CD4-positive, alpha-beta memory T cell (primary cell): Measurements from ENCODE around the gene C2orf80. TPM values are rescaled to one million over a fixed set of nuclear protein-coding genes. Genes with fewer than 3 reads are reported as not detected.

Experiments used
- CTCF ChIA-PET: fragments of 350-600 bp; sonication (Branson Sonifier 250); formaldehyde crosslinking; loops from one replicate; lab custom pipeline; 2021; ENCODE audit warnings: inconsistent platforms; ENCODE audit not compliant: partially characterized antibody; lab: Charles Lee
- POLR2A ChIA-PET: fragments of 350-600 bp; sonication (Branson Sonifier 250); formaldehyde crosslinking; loops from one replicate; lab custom pipeline; 2021; ENCODE audit not compliant: partially characterized antibody; lab: Charles Lee
- DNase-seq, 5 donors: peaks; one replicate each; pipeline versions ENCODE4 v3.0.0 to v3.0.0-alpha.2; 2020 to 2022; ENCODE audit warnings: mixed read lengths in 1 of 5
- H3K27ac ChIP-seq: one replicate; pipeline ENCODE4 v1.7.0; 2013; ENCODE audit warnings: low read depth, low read length
- H3K27me3 ChIP-seq: 2 replicates; pipeline ENCODE4 v1.7.0; 2013; ENCODE audit warnings: mild to moderate bottlenecking, low read length, moderate library complexity; ENCODE audit not compliant: insufficient read depth
- H3K36me3 ChIP-seq: 2 replicates; pipeline ENCODE4 v1.7.0; 2013; ENCODE audit warnings: mild to moderate bottlenecking, low read length, moderate library complexity; ENCODE audit not compliant: insufficient read depth
- H3K4me1 ChIP-seq: 2 replicates; pipeline ENCODE4 v1.7.0; 2013; ENCODE audit warnings: mild to moderate bottlenecking, low read length, moderate library complexity; ENCODE audit not compliant: insufficient read depth
- H3K4me3 ChIP-seq, 2 donors: one replicate each; pipeline ENCODE4 v1.7.0; 2013; ENCODE audit warnings: low read length in 2 of 2, mild to moderate bottlenecking in 1 of 2
- H3K9me3 ChIP-seq, 2 donors: one replicate each; pipeline ENCODE4 v1.7.0; 2013; ENCODE audit warnings: low read length in 2 of 2, control low read depth in 1 of 2; ENCODE audit not compliant: control insufficient read depth in 1 of 2
- H3K27ac Mint-ChIP-seq, 7 donors: one replicate each; pipeline ENCODE4 v1.8.0; 2020 to 2021; ENCODE audit warnings: mixed read lengths in 7 of 7, mild to moderate bottlenecking in 6 of 7, inconsistent platforms in 3 of 7, moderate library complexity in 3 of 7
- H3K27me3 Mint-ChIP-seq, 2 donors: one replicate each; pipeline ENCODE4 v1.8.0; 2020 to 2021; ENCODE audit warnings: mixed read lengths in 2 of 2
- H3K36me3 Mint-ChIP-seq, 2 donors: one replicate each; pipeline ENCODE4 v1.8.0; 2020 to 2021; ENCODE audit warnings: mixed read lengths in 2 of 2, inconsistent platforms in 1 of 2, mild to moderate bottlenecking in 1 of 2
- H3K4me1 Mint-ChIP-seq, 4 donors: one replicate each; pipeline ENCODE4 v1.8.0; 2020 to 2021; ENCODE audit warnings: mixed read lengths in 4 of 4, mild to moderate bottlenecking in 1 of 4
- H3K4me3 Mint-ChIP-seq, 8 donors: one replicate each; pipeline ENCODE4 v1.8.0; 2020 to 2021; ENCODE audit warnings: mixed read lengths in 8 of 8, mild to moderate bottlenecking in 7 of 8, moderate library complexity in 6 of 8, inconsistent platforms in 3 of 8
- H3K9me3 Mint-ChIP-seq, 8 donors: one replicate each; pipeline ENCODE4 v1.8.0; 2020 to 2021; ENCODE audit warnings: mixed read lengths in 8 of 8, mild to moderate bottlenecking in 5 of 8, inconsistent platforms in 3 of 8, moderate library complexity in 1 of 8
- intact Hi-C: fragments of 100-400 bp; cut with micrococcal nuclease; formaldehyde crosslinking; loops from one replicate; pipeline ENCODE4 v1.15.1; 2023
- polyA plus RNA-seq, 2 donors: library from polyadenylated mRNA; unstranded; fragments of 300-500 nt; fragmentation: Illumina TruSeq; gene quantifications; one replicate each; pipeline ENCODE4 v1.2.3, GENCODE V29; 2021
- total RNA-seq, 2 experiments: library from RNA; stranded (reverse); gene quantifications; one replicate each; pipeline ENCODE4 v1.2.3, GENCODE V29; 2021

Gene C2orf80
- total and polyA plus RNA-seq, 4 experiments from 2014 or later, result not detected

GRCh38 chr2:208156439-208156838, 33.4 kb downstream of the C2orf80 start:
- ChIA-PET POLR2A (no interaction called here), CTCF (interaction anchor here (1.0 to 1.5 kb wide), 2 partner anchors 14 to 19 kb away, joined by 3 read pairs; no protein-coding TSS in a partner anchor)
- Mint-ChIP-seq H3K27ac (no peak overlapping the region), H3K36me3 (no peaks in the 10 kb centered on the region), H3K4me1 (no peaks in the 10 kb centered on the region), H3K9me3 (peaks cover 0 to 9% (median 5%) of the 10 kb centered on the region in 8 donors), H3K27me3 (peaks cover 2 to 4% of the 10 kb centered on the region in 2 donors), H3K4me3 (no peak overlapping the region)
- DNase-seq, result no peak
- intact Hi-C loops, result no loop called here
- Histone ChIP-seq H3K27me3 (no peaks in the 10 kb centered on the region), H3K36me3 (no peaks in the 10 kb centered on the region), H3K9me3 (no peaks in the 10 kb centered on the region), H3K4me3 (no peak overlapping the region), H3K27ac (no peak overlapping the region), H3K4me1 (no peaks in the 10 kb centered on the region)

- peaks cover 6% of the 10 kb centered on the region in 2 donors for H3K27me3 Mint-ChIP-seq
- no peak overlapping the region for H3K4me3 Mint-ChIP-seq
- H3K36me3 Mint-ChIP-seq, result no peaks in the 10 kb centered on the region
- Histone ChIP-seq H3K4me1 (no peaks in the 10 kb centered on the region), H3K4me3 (no peak overlapping the region), H3K9me3 (no peaks in the 10 kb centered on the region), H3K36me3 (no peaks in the 10 kb centered on the region), H3K27ac (no peak overlapping the region), H3K27me3 (no peaks in the 10 kb centered on the region)
- H3K27ac Mint-ChIP-seq, result no peak overlapping the region
- intact Hi-C loops, result no loop called here
- POLR2A ChIA-PET, result no interaction called here
- CTCF ChIA-PET, result no interaction called here
- H3K4me1 Mint-ChIP-seq, result no peaks in the 10 kb centered on the region
- no peak for DNase-seq
- peaks cover 0 to 17% (median 13%) of the 10 kb centered on the region in 8 donors for H3K9me3 Mint-ChIP-seq
Observed at GRCh38 chr2:208153156-208153555, 36.7 kb downstream of the C2orf80 start.

DNA sequence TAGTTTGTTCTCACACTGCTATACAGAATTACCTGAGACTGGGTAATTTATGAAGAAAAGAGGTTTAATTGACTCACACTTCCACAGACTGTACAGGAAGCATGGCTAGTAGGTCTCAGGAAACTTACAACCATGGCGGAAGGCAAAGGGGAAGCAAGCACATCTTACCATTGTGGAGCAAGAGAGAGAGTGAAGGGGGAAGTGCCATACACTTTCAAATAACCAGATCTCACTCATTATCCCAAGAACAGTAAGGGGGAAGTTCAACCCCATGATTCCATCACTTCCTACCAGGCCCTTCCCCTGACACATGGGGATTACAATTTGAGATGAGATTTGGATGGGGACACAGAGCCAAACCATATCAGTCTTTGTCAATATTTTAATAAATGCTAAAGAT, 38.9 kb downstream of the C2orf80 start:
- Mint-ChIP-seq H3K27me3 (peaks cover 5 to 13% of the 10 kb centered on the region in 2 donors), H3K27ac (no peak overlapping the region), H3K36me3 (no peaks in the 10 kb centered on the region), H3K4me3 (no peak overlapping the region), H3K4me1 (no peaks in the 10 kb centered on the region), H3K9me3 (peaks cover 0 to 17% (median 13%) of the 10 kb centered on the region in 8 donors)
- no peak overlapping the region for H3K4me3 ChIP-seq
- CTCF ChIA-PET, result no interaction called here
- no peaks in the 10 kb centered on the region for H3K36me3 ChIP-seq
- DNase-seq, result no peak
- H3K4me1 ChIP-seq, result no peaks in the 10 kb centered on the region
- intact Hi-C loops, result no loop called here
- no peaks in the 10 kb centered on the region for H3K9me3 ChIP-seq
- no peak overlapping the region for H3K27ac ChIP-seq
- no peaks in the 10 kb centered on the region for H3K27me3 ChIP-seq
- POLR2A ChIA-PET, result no interaction called here

DNA sequence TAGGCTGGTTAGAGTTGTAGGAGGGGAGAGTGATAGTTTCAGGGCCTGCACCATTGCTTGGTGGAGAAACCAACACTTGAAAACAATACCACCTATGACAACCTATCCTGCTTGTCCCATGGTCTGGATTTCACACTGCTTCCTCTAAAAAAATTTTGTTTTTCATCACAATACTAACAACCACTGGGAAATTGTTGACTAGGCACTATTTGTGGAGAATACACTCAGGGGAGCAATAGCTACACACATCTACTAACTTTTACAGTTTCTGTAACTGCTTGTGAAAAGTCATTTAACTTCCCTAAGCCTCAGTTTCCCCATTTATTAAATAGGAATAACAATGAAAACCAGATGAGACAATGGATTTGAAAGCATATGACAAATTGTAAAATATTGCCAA, 39.7 kb downstream of the C2orf80 start:
- no peaks in the 10 kb centered on the region for H3K4me1 Mint-ChIP-seq
- Histone ChIP-seq H3K36me3 (no peaks in the 10 kb centered on the region), H3K4me3 (no peak overlapping the region), H3K4me1 (no peaks in the 10 kb centered on the region), H3K27me3 (no peaks in the 10 kb centered on the region), H3K27ac (no peak overlapping the region), H3K9me3 (no peaks in the 10 kb centered on the region)
- CTCF ChIA-PET, result interaction anchor here (1.0 kb wide), 1 partner anchor 25 kb away, joined by 4 read pairs; no protein-coding TSS in a partner anchor
- no peaks in the 10 kb centered on the region for H3K36me3 Mint-ChIP-seq
- DNase-seq, result no peak
- no peak overlapping the region for H3K27ac Mint-ChIP-seq
- H3K9me3 Mint-ChIP-seq, result peaks cover 0 to 17% (median 13%) of the 10 kb centered on the region in 8 donors
- POLR2A ChIA-PET, result no interaction called here
- H3K4me3 Mint-ChIP-seq, result no peak overlapping the region
- H3K27me3 Mint-ChIP-seq, result peaks cover 5 to 13% of the 10 kb centered on the region in 2 donors
- intact Hi-C loops, result no loop called here

DNA sequence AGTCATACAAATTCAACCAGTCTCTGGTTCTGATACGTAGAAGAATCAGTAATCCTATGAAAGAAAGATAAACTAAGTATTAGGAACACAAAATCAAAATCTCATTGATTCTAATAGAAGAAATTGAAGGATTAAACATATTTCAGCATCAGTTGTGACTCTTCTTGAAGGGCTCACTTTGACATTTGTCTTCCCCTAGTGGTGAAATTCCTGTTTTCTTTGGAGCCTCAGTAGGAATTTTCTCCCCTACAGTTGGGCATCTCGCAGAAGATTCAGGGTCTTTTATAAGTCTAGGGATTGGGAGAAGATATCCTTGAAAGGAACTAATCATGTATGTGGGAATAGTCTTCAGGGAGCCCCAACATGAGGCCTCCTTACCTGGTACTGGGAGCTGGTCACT, 41.0 kb downstream of the C2orf80 start:
- no peaks in the 10 kb centered on the region for H3K4me1 ChIP-seq
- Mint-ChIP-seq H3K27me3 (peaks cover 7 to 13% of the 10 kb centered on the region in 2 donors), H3K4me3 (no peak overlapping the region), H3K9me3 (peaks cover 0 to 17% (median 13%) of the 10 kb centered on the region in 8 donors), H3K4me1 (no peaks in the 10 kb centered on the region), H3K27ac (no peak overlapping the region), H3K36me3 (no peaks in the 10 kb centered on the region)
- intact Hi-C loops, result no loop called here
- H3K4me3 ChIP-seq, result no peak overlapping the region
- ChIA-PET CTCF (interaction anchor here (1.0 kb wide), 1 partner anchor 27 kb away, joined by 4 read pairs; no protein-coding TSS in a partner anchor), POLR2A (no interaction called here)
- H3K27me3 ChIP-seq, result no peaks in the 10 kb centered on the region
- no peaks in the 10 kb centered on the region for H3K9me3 ChIP-seq
- DNase-seq, result no peak
- no peaks in the 10 kb centered on the region for H3K36me3 ChIP-seq
- H3K27ac ChIP-seq, result no peak overlapping the region

- Histone ChIP-seq H3K27ac (no peak overlapping the region), H3K9me3 (no peaks in the 10 kb centered on the region), H3K36me3 (no peaks in the 10 kb centered on the region), H3K4me1 (no peaks in the 10 kb centered on the region), H3K27me3 (no peaks in the 10 kb centered on the region), H3K4me3 (no peak overlapping the region)
- H3K4me3 Mint-ChIP-seq, result no peak overlapping the region
- intact Hi-C loops, result no loop called here
- no peaks in the 10 kb centered on the region for H3K4me1 Mint-ChIP-seq
- H3K36me3 Mint-ChIP-seq, result no peaks in the 10 kb centered on the region
- DNase-seq, result no peak
- H3K9me3 Mint-ChIP-seq, result peaks cover 0 to 17% (median 13%) of the 10 kb centered on the region in 8 donors
- no peak overlapping the region for H3K27ac Mint-ChIP-seq
- ChIA-PET POLR2A (no interaction called here), CTCF (no interaction called here)
- H3K27me3 Mint-ChIP-seq, result peaks cover 7 to 13% of the 10 kb centered on the region in 2 donors
Observed at GRCh38 chr2:208147759-208148158, 42.1 kb downstream of the C2orf80 start.

GRCh38 chr2:208147008-208147407, 42.8 kb downstream of the C2orf80 start:
- H3K27ac Mint-ChIP-seq, result no peak overlapping the region
- H3K9me3 ChIP-seq, result no peaks in the 10 kb centered on the region
- H3K4me1 ChIP-seq, result no peaks in the 10 kb centered on the region
- no peaks in the 10 kb centered on the region for H3K36me3 ChIP-seq
- no peak overlapping the region for H3K4me3 Mint-ChIP-seq
- no peak for DNase-seq
- H3K27ac ChIP-seq, result no peak overlapping the region
- H3K27me3 Mint-ChIP-seq, result peaks cover 7 to 13% of the 10 kb centered on the region in 2 donors
- H3K4me1 Mint-ChIP-seq, result no peaks in the 10 kb centered on the region
- ChIA-PET CTCF (interaction anchor here (1.4 kb wide), 1 partner anchor 10 kb away, joined by 3 read pairs; no protein-coding TSS in a partner anchor), POLR2A (no interaction called here)
- H3K27me3 ChIP-seq, result no peaks in the 10 kb centered on the region
- intact Hi-C loops, result no loop called here
- H3K4me3 ChIP-seq, result no peak overlapping the region
- no peaks in the 10 kb centered on the region for H3K36me3 Mint-ChIP-seq
- peaks cover 0 to 15% (median 12%) of the 10 kb centered on the region in 8 donors for H3K9me3 Mint-ChIP-seq
